CD14-positive monocyte (primary cell): Measurements from ENCODE around the gene ARSB. TPM values are rescaled to one million over a fixed set of nuclear protein-coding genes. Genes with fewer than 3 reads are reported as not detected.

Source experiments
- DNase-seq, 3 donors: peaks; one replicate each; pipeline ENCODE4 v3.0.0-alpha.2; 2011 to 2022
- H2AFZ ChIP-seq: 2 replicates; pipeline ENCODE4 v1.6.0; 2012; ENCODE audit warnings: mild to moderate bottlenecking, low read depth, low read length, inconsistent platforms; ENCODE audit not compliant: insufficient read depth, poor library complexity, severe bottlenecking
- H3K27ac ChIP-seq, 2 donors: 1 replicate in 1 of 2; 2 replicates in 1 of 2; pipeline ENCODE4 v1.5.1; 2012 to 2013; ENCODE audit warnings: low read length in 2 of 2, control low read depth in 1 of 2, inconsistent platforms in 1 of 2, low read depth in 1 of 2, mild to moderate bottlenecking in 1 of 2
- H3K27me3 ChIP-seq, 2 donors: one replicate each; pipeline versions ENCODE4 v1.6.0 to v1.6.1; 2011 to 2013; ENCODE audit warnings: low read length in 2 of 2; ENCODE audit not compliant: control insufficient read depth in 2 of 2, insufficient read depth in 2 of 2
- H3K36me3 ChIP-seq, 2 donors: replicated peaks in 1 of 2; 1 replicate in 1 of 2; 2 replicates in 1 of 2; pipeline versions ENCODE4 v1.5.1 to v1.6.1; 2012 to 2013; ENCODE audit warnings: low read length in 2 of 2, control low read depth in 1 of 2, inconsistent platforms in 1 of 2, mild to moderate bottlenecking in 1 of 2; ENCODE audit not compliant: insufficient read depth in 2 of 2, control insufficient read depth in 1 of 2
- H3K4me1 ChIP-seq, 2 donors: 1 replicate in 1 of 2; 2 replicates in 1 of 2; pipeline versions ENCODE4 v1.5.1 to v1.6.1; 2012 to 2013; ENCODE audit warnings: low read length in 2 of 2, control low read depth in 1 of 2, inconsistent platforms in 1 of 2, mild to moderate bottlenecking in 1 of 2, moderate library complexity in 1 of 2; ENCODE audit not compliant: insufficient read depth in 2 of 2, control insufficient read depth in 1 of 2
- H3K4me2 ChIP-seq: replicated peaks from 2 replicates; pipeline ENCODE3; 2012; ENCODE audit warnings: low read length, moderate library complexity, mild to moderate bottlenecking; ENCODE audit not compliant: poor library complexity, severe bottlenecking; ENCODE audit errors: extremely low read depth
- H3K4me3 ChIP-seq, 3 experiments: fragments of 200-600 bp in 1 of 3; sonication (generic) in 1 of 3; replicated peaks in 1 of 3; 1 replicate in 2 of 3; 2 replicates in 1 of 3; pipeline ENCODE4 v1.5.1; 2011 to 2013; ENCODE audit warnings: low read length in 3 of 3, mild to moderate bottlenecking in 3 of 3, control low read depth in 2 of 3, low read depth in 2 of 3, inconsistent platforms in 1 of 3, moderate library complexity in 1 of 3
- H3K79me2 ChIP-seq: 2 replicates; pipeline ENCODE4 v1.6.0; 2012; ENCODE audit warnings: mild to moderate bottlenecking, control low read depth, inconsistent platforms, low read length, moderate library complexity; ENCODE audit not compliant: insufficient read depth
- H3K9ac ChIP-seq: 2 replicates; pipeline ENCODE4 v1.6.0; 2017; ENCODE audit warnings: low read length, mild to moderate bottlenecking; ENCODE audit not compliant: insufficient read depth, poor library complexity, severe bottlenecking
- H3K9me3 ChIP-seq, 2 donors: replicated peaks in 1 of 2; 1 replicate in 1 of 2; 2 replicates in 1 of 2; pipeline versions ENCODE4 v1.5.1 to v1.6.1; 2012 to 2013; ENCODE audit warnings: low read length in 2 of 2, control low read depth in 1 of 2; ENCODE audit not compliant: control insufficient read depth in 1 of 2, insufficient read depth in 1 of 2
- H4K20me1 ChIP-seq: 2 replicates; pipeline ENCODE4 v1.6.0; 2012; ENCODE audit warnings: mild to moderate bottlenecking, low read length, control low read depth, moderate library complexity; ENCODE audit not compliant: insufficient read depth
- H3K27ac Mint-ChIP-seq, 7 donors: one replicate each; pipeline ENCODE4 v1.8.0; 2020; ENCODE audit warnings: mild to moderate bottlenecking in 7 of 7, mixed read lengths in 7 of 7, moderate library complexity in 6 of 7, inconsistent platforms in 2 of 7
- H3K27me3 Mint-ChIP-seq, 3 donors: one replicate each; pipeline ENCODE4 v1.8.0; 2021 to 2022; ENCODE audit warnings: low read depth in 3 of 3, mild to moderate bottlenecking in 3 of 3, mixed read lengths in 3 of 3, moderate library complexity in 3 of 3, inconsistent platforms in 1 of 3
- H3K36me3 Mint-ChIP-seq, 2 donors: one replicate each; pipeline ENCODE4 v1.8.0; 2020; ENCODE audit warnings: mixed read lengths in 2 of 2, inconsistent platforms in 1 of 2, mild to moderate bottlenecking in 1 of 2
- H3K4me1 Mint-ChIP-seq: one replicate; pipeline ENCODE4 v1.8.0; 2020; ENCODE audit warnings: mild to moderate bottlenecking, mixed read lengths
- H3K4me3 Mint-ChIP-seq, 2 donors: one replicate each; pipeline ENCODE4 v1.8.0; 2020; ENCODE audit warnings: mild to moderate bottlenecking in 2 of 2, mixed read lengths in 2 of 2, moderate library complexity in 1 of 2
- H3K9me3 Mint-ChIP-seq, 7 donors: one replicate each; pipeline ENCODE4 v1.8.0; 2020 to 2022; ENCODE audit warnings: mixed read lengths in 7 of 7, mild to moderate bottlenecking in 6 of 7, moderate library complexity in 6 of 7, inconsistent platforms in 2 of 7
- WGBS: methylation state at CpG from one replicate; pipeline ENCODE4 v1.1.5; 2013; ENCODE audit warnings: missing lambda C conversion rate; ENCODE audit not compliant: insufficient coverage; 5-methylcytosine and 5-hydroxymethylcytosine counted together
- intact Hi-C, 2 donors: fragments of 100-400 bp; cut with micrococcal nuclease; formaldehyde crosslinking; loops; one replicate each; pipeline versions ENCODE4 v1.15.0 to v1.15.1; 2023
- polyA plus RNA-seq, 3 donors: library from polyadenylated mRNA; depleted of rRNA in 1 of 3; unstranded in 2 of 3; stranded (reverse) in 1 of 3; fragments of 300-500 nt in 2 of 3; fragments of >200 nt in 1 of 3; fragmentation: Illumina TruSeq in 2 of 3; gene quantifications; 1 replicate in 2 of 3; 2 replicates in 1 of 3; pipeline ENCODE4 v1.2.3, GENCODE V29; 2012 to 2021
- TF ChIP-seq, protein P1 (sequence below): fragments of 200-600 bp; IDR thresholded peaks from one replicate; pipeline ENCODE4 v1.8.0; 2022; ENCODE audit warnings: antibody characterized with exemption, mild to moderate bottlenecking

Gene ARSB
- polyA plus RNA-seq, 3 donors = 18.0 to 28.7 (median 18.1) TPM

DNA sequence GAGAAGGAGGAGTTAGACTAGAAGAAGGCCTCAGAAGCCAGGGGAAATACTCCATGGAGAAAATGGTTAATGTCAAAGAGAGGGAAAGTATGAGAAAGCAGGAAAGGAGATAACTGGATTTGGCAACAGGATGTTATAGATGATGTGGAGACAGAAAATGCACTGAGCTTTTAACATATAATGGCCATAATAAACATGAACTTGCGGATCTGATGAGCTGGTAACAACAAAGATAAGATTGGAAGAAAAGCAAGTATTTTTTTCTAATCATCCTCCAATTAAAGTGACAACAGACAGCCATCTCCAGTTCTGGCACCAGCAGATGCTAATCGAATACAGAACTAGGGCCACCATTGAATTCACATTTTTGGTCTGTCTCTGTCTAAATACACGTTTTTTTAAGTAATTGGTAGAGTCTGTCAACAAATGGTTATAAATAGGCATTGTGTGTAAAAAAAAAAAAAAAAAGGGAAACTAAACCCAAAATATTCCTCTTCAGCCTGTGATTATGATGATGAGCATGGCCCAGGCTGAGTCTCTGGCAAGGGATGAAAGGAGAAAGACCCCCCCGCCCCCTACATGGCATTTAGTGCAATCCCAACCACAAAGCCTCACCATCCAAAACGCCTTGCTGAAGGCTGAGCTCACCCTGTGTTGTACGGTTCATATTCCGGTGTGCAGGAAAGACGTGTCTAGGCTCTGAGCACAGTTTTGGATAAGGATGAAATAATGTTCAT, 187.0 kb downstream of the ARSB start:
- Histone ChIP-seq H3K4me3 (no peak overlapping the region), H3K79me2 (no peaks in the 10 kb centered on the region), H3K36me3 (peaks cover 2 to 11% of the 10 kb centered on the region in 2 donors), H2AFZ (no peak overlapping the region), H3K9me3 (peaks cover 4 to 7% of the 10 kb centered on the region in 2 donors), H3K4me1 (no peaks in the 10 kb centered on the region), H4K20me1 (no peaks in the 10 kb centered on the region), H3K27ac (no peak overlapping the region), H3K4me2 (no peak overlapping the region), H3K9ac (no peak overlapping the region), H3K27me3 (no peaks in the 10 kb centered on the region)
- H3K4me3 Mint-ChIP-seq = no peak overlapping the region
- H3K4me1 Mint-ChIP-seq = no peaks in the 10 kb centered on the region
- DNase-seq = no peak
- WGBS = no CpG with 5 or more reads among the region's 8 CpGs
- H3K9me3 Mint-ChIP-seq = peaks cover 0 to 13% (median 9%) of the 10 kb centered on the region in 7 donors
- no peaks in the 10 kb centered on the region for H3K27me3 Mint-ChIP-seq
- H3K27ac Mint-ChIP-seq = peak overlapping the region in 1 of 7 donors; percentile 19
- peaks cover 19 to 34% of the 10 kb centered on the region in 2 donors for H3K36me3 Mint-ChIP-seq
- intact Hi-C loops = no loop called here
- TF ChIP-seq, protein P1, sequence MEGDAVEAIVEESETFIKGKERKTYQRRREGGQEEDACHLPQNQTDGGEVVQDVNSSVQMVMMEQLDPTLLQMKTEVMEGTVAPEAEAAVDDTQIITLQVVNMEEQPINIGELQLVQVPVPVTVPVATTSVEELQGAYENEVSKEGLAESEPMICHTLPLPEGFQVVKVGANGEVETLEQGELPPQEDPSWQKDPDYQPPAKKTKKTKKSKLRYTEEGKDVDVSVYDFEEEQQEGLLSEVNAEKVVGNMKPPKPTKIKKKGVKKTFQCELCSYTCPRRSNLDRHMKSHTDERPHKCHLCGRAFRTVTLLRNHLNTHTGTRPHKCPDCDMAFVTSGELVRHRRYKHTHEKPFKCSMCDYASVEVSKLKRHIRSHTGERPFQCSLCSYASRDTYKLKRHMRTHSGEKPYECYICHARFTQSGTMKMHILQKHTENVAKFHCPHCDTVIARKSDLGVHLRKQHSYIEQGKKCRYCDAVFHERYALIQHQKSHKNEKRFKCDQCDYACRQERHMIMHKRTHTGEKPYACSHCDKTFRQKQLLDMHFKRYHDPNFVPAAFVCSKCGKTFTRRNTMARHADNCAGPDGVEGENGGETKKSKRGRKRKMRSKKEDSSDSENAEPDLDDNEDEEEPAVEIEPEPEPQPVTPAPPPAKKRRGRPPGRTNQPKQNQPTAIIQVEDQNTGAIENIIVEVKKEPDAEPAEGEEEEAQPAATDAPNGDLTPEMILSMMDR = no peak

DNA sequence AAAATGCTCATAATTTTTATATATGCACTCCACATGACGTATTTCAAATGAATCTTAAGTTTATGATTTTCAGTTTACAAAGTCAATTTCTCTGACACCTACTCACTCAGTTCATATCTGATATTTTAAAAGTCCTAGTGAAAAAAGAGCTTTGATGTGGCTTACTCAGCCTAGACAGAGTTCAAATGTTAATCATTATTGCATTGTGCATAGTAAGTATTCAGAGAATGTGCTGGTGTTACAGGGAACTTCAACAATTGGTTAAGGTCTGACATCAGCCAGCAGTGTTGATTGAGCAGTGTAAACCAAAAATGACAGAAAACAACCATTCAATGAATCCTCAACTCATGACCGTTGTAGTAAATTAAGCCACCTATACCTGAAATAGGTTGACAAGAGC, 189.4 kb downstream of the ARSB start:
- H3K9me3 ChIP-seq = no peaks in the 10 kb centered on the region
- peaks cover 4 to 7% of the 10 kb centered on the region in 2 donors for H3K4me1 ChIP-seq
- Mint-ChIP-seq H3K4me1 (peaks cover 6% of the 10 kb centered on the region), H3K9me3 (peaks cover 0 to 3% (median under 1%) of the 10 kb centered on the region in 7 donors), H3K27ac (no peak overlapping the region), H3K4me3 (no peak overlapping the region), H3K27me3 (no peaks in the 10 kb centered on the region), H3K36me3 (peaks cover 7 to 22% of the 10 kb centered on the region in 2 donors)
- H3K27ac ChIP-seq = no peak overlapping the region
- intact Hi-C loops = no loop called here
- TF ChIP-seq, protein P1 = no peak
- no peaks in the 10 kb centered on the region for H3K27me3 ChIP-seq
- H3K9ac ChIP-seq = no peak overlapping the region
- H3K4me2 ChIP-seq = no peak overlapping the region
- H3K36me3 ChIP-seq = peaks cover 0 to 1% of the 10 kb centered on the region in 2 donors
- no CpG with 5 or more reads among the region's 2 CpGs for WGBS
- no peaks in the 10 kb centered on the region for H4K20me1 ChIP-seq
- DNase-seq = no peak
- no peaks in the 10 kb centered on the region for H3K79me2 ChIP-seq
- no peak overlapping the region for H3K4me3 ChIP-seq
- H2AFZ ChIP-seq = no peak overlapping the region
